Gastroesophageal sphincter (tissue), 2 donors: ENCODE measurements around the gene TTC32.
"Not testable (repeated sequence)": the region's sequence is repeated elsewhere in the genome, so short reads cannot be mapped to it uniquely, and the experiment has no call there.

Source experiments
- POLR2A ChIP-seq, 2 donors: fragments of 450-650 bp; IDR thresholded peaks; one replicate each; pipeline ENCODE4 v1.6.1; 2017; ENCODE audit warnings: antibody characterized with exemption in 2 of 2, mild to moderate bottlenecking in 2 of 2, moderate library complexity in 1 of 2
- POLR2AphosphoS5 ChIP-seq: sonication (generic); formaldehyde crosslinking; IDR thresholded peaks from one replicate; pipeline ENCODE4 v1.6.1; 2017; ENCODE audit warnings: antibody characterized with exemption

DNA sequence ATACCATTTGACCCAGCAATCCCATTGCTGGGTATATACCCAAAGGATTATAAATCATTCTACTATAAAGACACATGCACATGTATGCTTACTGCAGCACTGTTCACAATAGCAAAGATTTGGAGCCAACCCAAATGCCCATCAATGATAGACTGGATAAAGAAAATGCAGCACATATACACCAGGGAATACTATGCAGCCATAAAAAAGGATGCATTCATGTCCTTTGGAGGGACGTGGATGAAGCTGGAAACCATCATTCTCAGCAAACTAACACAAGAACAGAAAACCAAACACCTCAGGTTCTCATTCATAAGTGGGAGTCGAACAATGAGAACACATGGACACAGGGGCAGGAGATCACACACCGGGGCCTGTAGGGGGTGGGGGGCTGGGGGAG, 20.4 kb upstream of the TTC32 start:
- TF ChIP-seq POLR2A (IDR thresholded peaks at IDR 0.05); POLR2AphosphoS5: not testable (repeated sequence)
